H1 (cell line): ENCODE data around the gene PARD6B. TPM values are rescaled to one million over a fixed set of nuclear protein-coding genes. Genes with fewer than 3 reads are reported as not detected.

Experiments
- CTCF ChIA-PET: fragments of 300-600 bp; sonication (Branson Sonifier 250); formaldehyde crosslinking; loops from one replicate; lab custom pipeline; 2021; ENCODE audit not compliant: partially characterized antibody; lab: Charles Lee
- POLR2A ChIA-PET: fragments of 300-600 bp; sonication (Branson Sonifier 250); formaldehyde crosslinking; loops from one replicate; lab custom pipeline; 2021; ENCODE audit warnings: inconsistent platforms; ENCODE audit not compliant: partially characterized antibody; lab: Charles Lee
- DNase-seq, 2 experiments: peaks; one replicate each; pipeline versions ENCODE4 v3.0.0 to v3.0.0-alpha.2; 2010 to 2022; ENCODE audit warnings: low spot score in 2 of 2, low read depth in 1 of 2, mixed read lengths in 1 of 2
- FAIRE-seq: peaks from 2 replicates; lab custom pipeline; 2011; peaks lifted over from hg19 to GRCh38; lab: Jason Lieb, UNC
- H2AFZ ChIP-seq: 2 replicates; pipeline ENCODE4 v1.8.1; 2012; ENCODE audit warnings: low read length, inconsistent platforms
- H2AK5ac ChIP-seq: 2 replicates; pipeline ENCODE4 v1.6.1; 2013; ENCODE audit warnings: low read depth, low read length
- H2BK120ac ChIP-seq: replicated peaks from 2 replicates; pipeline ENCODE3; 2013; ENCODE audit warnings: low read depth, low read length, inconsistent platforms
- H2BK12ac ChIP-seq: 2 replicates; pipeline ENCODE4 v1.6.1; 2013; ENCODE audit warnings: low read depth, low read length
- H2BK15ac ChIP-seq: 2 replicates; pipeline ENCODE4 v1.6.1; 2013; ENCODE audit warnings: low read length
- H2BK20ac ChIP-seq: 2 replicates; pipeline ENCODE4 v1.6.1; 2013; ENCODE audit warnings: low read length
- H2BK5ac ChIP-seq: 2 replicates; pipeline ENCODE4 v1.6.1; 2013; ENCODE audit warnings: low read depth, low read length
- H3K14ac ChIP-seq: 2 replicates; pipeline ENCODE4 v1.6.1; 2013; ENCODE audit warnings: inconsistent platforms; ENCODE audit not compliant: insufficient read length
- H3K18ac ChIP-seq: 2 replicates; pipeline ENCODE4 v1.6.1; 2013; ENCODE audit warnings: low read length; ENCODE audit errors: extremely low read depth
- H3K23ac ChIP-seq: 2 replicates; pipeline ENCODE4 v1.6.1; 2013; ENCODE audit warnings: inconsistent platforms; ENCODE audit not compliant: insufficient read length
- H3K23me2 ChIP-seq: 2 replicates; pipeline ENCODE4 v1.6.1; 2013; ENCODE audit warnings: low read depth, low read length
- H3K27ac ChIP-seq: 2 replicates; pipeline ENCODE4 v1.6.1; 2011; ENCODE audit warnings: low read depth, low read length, inconsistent platforms
- H3K27me3 ChIP-seq, 4 experiments: replicated peaks in 1 of 4; 1 replicate in 1 of 4; 2 replicates in 3 of 4; pipeline versions ENCODE4 v1.6.1 to v1.8.1; 2011 to 2013; ENCODE audit warnings: low read length in 3 of 4, mild to moderate bottlenecking in 3 of 4, inconsistent platforms in 2 of 4, mixed read lengths in 2 of 4, moderate library complexity in 1 of 4; ENCODE audit not compliant: control insufficient read depth in 3 of 4, insufficient read depth in 3 of 4; ENCODE audit errors: extremely low read depth in 1 of 4
- H3K36me3 ChIP-seq, 4 experiments: 2 replicates each; pipeline versions ENCODE4 v1.6.1 to v1.8.1; 2011 to 2013; ENCODE audit warnings: mild to moderate bottlenecking in 4 of 4, low read length in 3 of 4, moderate library complexity in 2 of 4, control low read depth in 1 of 4, inconsistent platforms in 1 of 4; ENCODE audit not compliant: insufficient read depth in 4 of 4, control insufficient read depth in 2 of 4
- H3K4ac ChIP-seq: replicated peaks from 2 replicates; pipeline ENCODE3; 2013; ENCODE audit warnings: low read length, low read depth, mixed read lengths, inconsistent platforms; ENCODE audit not compliant: insufficient read length
- H3K4me1 ChIP-seq, 4 experiments: replicated peaks in 1 of 4; 1 replicate in 1 of 4; 2 replicates in 3 of 4; pipeline versions ENCODE4 v1.6.1 to v1.8.1; 2011 to 2013; ENCODE audit warnings: low read length in 3 of 4, inconsistent platforms in 2 of 4, mixed read lengths in 1 of 4; ENCODE audit not compliant: insufficient read depth in 4 of 4, control insufficient read depth in 3 of 4
- H3K4me2 ChIP-seq, 2 experiments: 2 replicates each; pipeline versions ENCODE4 v1.6.1 to v1.8.1; 2011 to 2013; ENCODE audit warnings: low read depth in 2 of 2, low read length in 2 of 2, control low read depth in 1 of 2, inconsistent platforms in 1 of 2, mild to moderate bottlenecking in 1 of 2; ENCODE audit not compliant: insufficient read depth in 1 of 2
- H3K4me3 ChIP-seq, 4 experiments: fragments of 200-600, 300-600 bp in 1 of 4; sonication (generic), shearing (Covaris generic), sonication (Bioruptor Twin) in 1 of 4; 2 replicates each; pipeline versions ENCODE4 v1.5.1 to v1.8.1; 2011 to 2016; ENCODE audit warnings: low read length in 4 of 4, low read depth in 3 of 4, control low read depth in 2 of 4, inconsistent platforms in 2 of 4, mild to moderate bottlenecking in 2 of 4, mixed read lengths in 1 of 4, moderate library complexity in 1 of 4; ENCODE audit not compliant: insufficient read depth in 2 of 4; ENCODE audit errors: extremely low read depth in 1 of 4
- H3K56ac ChIP-seq: replicated peaks from 2 replicates; pipeline ENCODE3; 2013; ENCODE audit warnings: low read depth, mild to moderate bottlenecking, mixed read lengths, low read length, inconsistent platforms; ENCODE audit not compliant: insufficient read length
- H3K79me1 ChIP-seq: 2 replicates; pipeline ENCODE4 v1.6.1; 2013; ENCODE audit warnings: low read depth, low read length, control low read depth
- H3K79me2 ChIP-seq, 2 experiments: 2 replicates each; pipeline versions ENCODE4 v1.6.1 to v1.8.1; 2012 to 2013; ENCODE audit warnings: low read length in 2 of 2, mild to moderate bottlenecking in 2 of 2, inconsistent platforms in 1 of 2; ENCODE audit not compliant: insufficient read depth in 2 of 2, control insufficient read depth in 1 of 2
- H3K9ac ChIP-seq, 4 experiments: replicated peaks in 1 of 4; 1 replicate in 1 of 4; 2 replicates in 3 of 4; pipeline versions ENCODE4 v1.6.1 to v1.8.1; 2011 to 2013; ENCODE audit warnings: low read depth in 3 of 4, low read length in 3 of 4, control low read depth in 2 of 4, mild to moderate bottlenecking in 2 of 4, moderate library complexity in 2 of 4, inconsistent platforms in 1 of 4; ENCODE audit errors: extremely low read depth in 1 of 4
- H3K9me3 ChIP-seq, 2 experiments: 2 replicates each; pipeline versions ENCODE4 v1.6.1 to v1.8.1; 2012 to 2013; ENCODE audit warnings: mild to moderate bottlenecking in 2 of 2, moderate library complexity in 2 of 2, control low read depth in 1 of 2, inconsistent platforms in 1 of 2, low read depth in 1 of 2, low read length in 1 of 2, mixed read lengths in 1 of 2; ENCODE audit not compliant: insufficient read depth in 2 of 2
- H4K20me1 ChIP-seq, 2 experiments: replicated peaks in 1 of 2; 2 replicates each; pipeline versions ENCODE3 to v1.8.1; 2011 to 2013; ENCODE audit warnings: inconsistent platforms in 2 of 2, low read length in 2 of 2, mild to moderate bottlenecking in 1 of 2; ENCODE audit not compliant: insufficient read depth in 2 of 2, control insufficient read depth in 1 of 2
- H4K5ac ChIP-seq: 2 replicates; pipeline ENCODE4 v1.6.1; 2013; ENCODE audit warnings: low read length, low read depth, mixed read lengths, inconsistent platforms; ENCODE audit not compliant: insufficient read length
- H4K8ac ChIP-seq: 2 replicates; pipeline ENCODE4 v1.8.0; 2013; ENCODE audit warnings: mild to moderate bottlenecking, moderate library complexity, low read length, inconsistent platforms; ENCODE audit not compliant: insufficient read depth; ENCODE audit errors: extremely low read depth
- H4K91ac ChIP-seq: replicated peaks from 2 replicates; pipeline ENCODE3; 2013; ENCODE audit warnings: low read length, mixed read lengths, inconsistent platforms; ENCODE audit not compliant: insufficient read length
- BACH1 ChIP-seq: IDR thresholded peaks from 2 replicates; pipeline ENCODE4 v1.6.1; 2012; ENCODE audit warnings: low read length, improper control_type of control experiment
- JUND ChIP-seq: IDR thresholded peaks from 2 replicates; pipeline ENCODE4 v1.6.1; 2011; ENCODE audit warnings: mild to moderate bottlenecking, improper control_type of control experiment, low read length
- RFX5 ChIP-seq: IDR thresholded peaks from 2 replicates; pipeline ENCODE4 v1.6.1; 2011; ENCODE audit warnings: low read depth, low read length, improper control_type of control experiment, borderline replicate concordance
- RNF2 ChIP-seq: fragments of 200-900, 300-1000 bp; sonication (generic); IDR thresholded peaks from 2 replicates; pipeline ENCODE4 v1.7.1; 2016; ENCODE audit warnings: borderline replicate concordance, low read depth, mild to moderate bottlenecking, antibody characterized with exemption, low read length; ENCODE audit not compliant: poor library complexity, severe bottlenecking; ENCODE audit errors: missing control alignments
- SIX5 ChIP-seq: IDR thresholded peaks from 2 replicates; pipeline ENCODE4 v1.6.1; 2011; ENCODE audit warnings: mild to moderate bottlenecking, low read depth, low read length
- SUZ12 ChIP-seq: fragments of 200-600 bp; sonication (generic); IDR thresholded peaks from 2 replicates; pipeline ENCODE4 v1.6.1; 2012; ENCODE audit warnings: mild to moderate bottlenecking, inconsistent platforms, low read length, moderate library complexity, mixed read lengths
- TAF7 ChIP-seq: optimal IDR thresholded peaks from 2 replicates; pipeline ENCODE3; 2011; ENCODE audit warnings: low read depth, mild to moderate bottlenecking, inconsistent platforms, low read length, moderate library complexity, borderline replicate concordance
- TEAD4 ChIP-seq: IDR thresholded peaks from 2 replicates; pipeline ENCODE4 v1.6.1; 2012; ENCODE audit warnings: low read depth, low read length, inconsistent platforms, mixed read lengths
- YY1 ChIP-seq: IDR thresholded peaks from 2 replicates; pipeline ENCODE4 v1.6.1; 2011; ENCODE audit warnings: low read depth, mild to moderate bottlenecking, low read length
- WGBS, 2 experiments: shearing (Covaris generic) in 1 of 2; methylation state at CpG; one replicate each; pipeline versions ENCODE4 v1.1.6 to v1.1.7; 2013 to 2015; ENCODE audit warnings: low lambda C conversion rate in 2 of 2, mixed read lengths in 2 of 2, inconsistent platforms in 1 of 2, low coverage in 1 of 2, missing lambda C conversion rate in 1 of 2; ENCODE audit not compliant: insufficient replicate concordance in 2 of 2, insufficient coverage in 1 of 2, insufficient read length in 1 of 2; ENCODE audit errors: extremely low coverage in 1 of 2, missing lambda C conversion rate in 1 of 2; 5-methylcytosine and 5-hydroxymethylcytosine counted together
- polyA plus RNA-seq, 7 experiments: library from polyadenylated mRNA; depleted of rRNA in 3 of 7; stranded (reverse) in 5 of 7; unstranded in 2 of 7; fragments of >200 nt in 5 of 7; fragments of 200-250 nt in 2 of 7; gene quantifications; 1 replicate in 5 of 7; 2 replicates in 1 of 7; 4 replicates in 1 of 7; pipeline versions ENCODE4 v1.2.1 to v1.2.3, GENCODE V29; 2011 to 2013; ENCODE audit warnings: missing spikeins in 2 of 7, mixed read lengths in 2 of 7
- total RNA-seq: library from RNA; stranded (reverse); fragmentation: NEBNext Ultra II Directional; extraction: Animal tissue kit (Norgen Biotek cat#: 25700); gene quantifications from 2 replicates; pipeline ENCODE4 v1.2.1, GENCODE V29; 2021
- TF ChIP-seq, protein P1 (sequence below): IDR thresholded peaks from 2 replicates; pipeline ENCODE4 v1.6.1; 2012; ENCODE audit warnings: low read length, inconsistent platforms

PARD6B gene
- total and polyA plus RNA-seq, 2 of the 8 experiments (the other 6 are each of a cell fraction or from before 2014, with no cell fraction given): 5.2 to 34.1 TPM

- TF ChIP-seq SIX5 (no peak), JUND (no peak), RNF2 (no peak), SUZ12 (no peak), BACH1 (no peak), TAF7 (no peak), YY1 (no peak), TEAD4 (no peak), RFX5 (no peak)
- TF ChIP-seq, protein P1, sequence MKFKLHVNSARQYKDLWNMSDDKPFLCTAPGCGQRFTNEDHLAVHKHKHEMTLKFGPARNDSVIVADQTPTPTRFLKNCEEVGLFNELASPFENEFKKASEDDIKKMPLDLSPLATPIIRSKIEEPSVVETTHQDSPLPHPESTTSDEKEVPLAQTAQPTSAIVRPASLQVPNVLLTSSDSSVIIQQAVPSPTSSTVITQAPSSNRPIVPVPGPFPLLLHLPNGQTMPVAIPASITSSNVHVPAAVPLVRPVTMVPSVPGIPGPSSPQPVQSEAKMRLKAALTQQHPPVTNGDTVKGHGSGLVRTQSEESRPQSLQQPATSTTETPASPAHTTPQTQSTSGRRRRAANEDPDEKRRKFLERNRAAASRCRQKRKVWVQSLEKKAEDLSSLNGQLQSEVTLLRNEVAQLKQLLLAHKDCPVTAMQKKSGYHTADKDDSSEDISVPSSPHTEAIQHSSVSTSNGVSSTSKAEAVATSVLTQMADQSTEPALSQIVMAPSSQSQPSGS: no peak
- WGBS, 2 experiments: 96% methylated on average over 4 of the region's 4 CpGs; no CpG with 5 or more reads in 1 of the 2 experiments
- no peak overlapping the region for H3K27ac ChIP-seq
- no peak overlapping the region for H3K14ac ChIP-seq
- no peak overlapping the region for H2BK20ac ChIP-seq
- H2BK120ac ChIP-seq: no peak overlapping the region
- no peak overlapping the region for H3K4ac ChIP-seq
- H3K9me3 ChIP-seq: no peaks in the 10 kb centered on the region
- no peak overlapping the region for H2BK12ac ChIP-seq
- H4K20me1 ChIP-seq: no peaks in the 10 kb centered on the region
- H2BK15ac ChIP-seq: no peak overlapping the region
- no peak overlapping the region for H2AFZ ChIP-seq
- DNase-seq (no peak), FAIRE-seq (no peak)
- no peak overlapping the region for H3K23ac ChIP-seq
- no peak overlapping the region for H2BK5ac ChIP-seq
- H3K9ac ChIP-seq: no peak overlapping the region
- no peaks in the 10 kb centered on the region for H3K36me3 ChIP-seq
- no peak overlapping the region for H4K91ac ChIP-seq
- H4K5ac ChIP-seq: no peak overlapping the region
- H3K4me2 ChIP-seq: no peak overlapping the region
- ChIA-PET POLR2A (interaction anchor here (0.7 to 0.9 kb wide), 2 partner anchors 57 to 131 kb away, joined by 3 read pairs; no protein-coding TSS in a partner anchor), CTCF (interaction anchor here (1.2 to 2.3 kb wide), 6 partner anchors 9 to 158 kb away, joined by 3 to 8 read pairs (median 4); no protein-coding TSS in a partner anchor)
- H3K27me3 ChIP-seq: no peaks in the 10 kb centered on the region
- no peaks in the 10 kb centered on the region for H3K23me2 ChIP-seq
- no peak overlapping the region for H2AK5ac ChIP-seq
- H3K79me2 ChIP-seq: no peaks in the 10 kb centered on the region
- no peaks in the 10 kb centered on the region for H3K79me1 ChIP-seq
- H3K4me1 ChIP-seq: peaks cover 0 to 4% (median under 1%) of the 10 kb centered on the region in 4 experiments; a peak in 2 of 7 replicates
- H3K18ac ChIP-seq: no peak overlapping the region
- H3K4me3 ChIP-seq: no peak overlapping the region
- H3K56ac ChIP-seq: no peak overlapping the region
- no peak overlapping the region for H4K8ac ChIP-seq
These were observed 53.1 kb downstream of the PARD6B start for GRCh38 chr20:50784464-50784863.
